Muscle of arm (tissue), 12 donors: ENCODE measurements around the gene EGFL7. TPM values are rescaled to one million over a fixed set of nuclear protein-coding genes. Genes with fewer than 3 reads are reported as not detected.

Experiments used
- DNase-seq: peaks from one replicate; pipeline ENCODE4 v3.0.0-alpha.2; 2013
- polyA plus RNA-seq, 12 donors: library from polyadenylated mRNA; unstranded; fragments of 120-200 nt; gene quantifications; one replicate each; pipeline ENCODE4 v1.2.1, GENCODE V29; 2013; ENCODE audit not compliant: insufficient read length in 12 of 12

EGFL7 gene
- polyA plus RNA-seq, 12 donors: 43.2 to 71.5 (median 49.6) TPM; not detected in 1

GRCh38 chr9:136640171-136641111 is 22.3 kb upstream of the EGFL7 start:
- peak; percentile 67 for DNase-seq

GRCh38 chr9:136642439-136642921 is 20.2 kb upstream of the EGFL7 start:
- DNase-seq: no peak

GRCh38 chr9:136643596-136644342 is 18.9 kb upstream of the EGFL7 start:
- DNase-seq: no peak

GRCh38 chr9:136644343-136644592 is 18.4 kb upstream of the EGFL7 start:
- DNase-seq: no peak

- no peak for DNase-seq
These were observed 17.9 kb upstream of the EGFL7 start for GRCh38 chr9:136644593-136645351.

GRCh38 chr9:136645352-136645902 is 17.3 kb upstream of the EGFL7 start:
- DNase-seq: no peak

GRCh38 chr9:136645903-136646754 is 16.6 kb upstream of the EGFL7 start:
- no peak for DNase-seq

- no peak for DNase-seq
These were observed 15.6 kb upstream of the EGFL7 start for GRCh38 chr9:136646827-136647711.

GRCh38 chr9:136648751-136649150 is 14.0 kb upstream of the EGFL7 start:
- DNase-seq: no peak

- no peak for DNase-seq
These were observed 12.7 kb upstream of the EGFL7 start for GRCh38 chr9:136650021-136650420.

- no peak for DNase-seq
These were observed 12.1 kb upstream of the EGFL7 start for GRCh38 chr9:136650648-136651047.

GRCh38 chr9:136651860-136652259 is 10.9 kb upstream of the EGFL7 start:
- no peak for DNase-seq

GRCh38 chr9:136653323-136654079 is 9.2 kb upstream of the EGFL7 start:
- no peak for DNase-seq

GRCh38 chr9:136654820-136655535 is 7.7 kb upstream of the EGFL7 start:
- DNase-seq: no peak

- no peak for DNase-seq
These were observed 7.1 kb upstream of the EGFL7 start for GRCh38 chr9:136655536-136656182.

- no peak for DNase-seq
These were observed 6.5 kb upstream of the EGFL7 start for GRCh38 chr9:136656183-136656738.

GRCh38 chr9:136656795-136657611 is 5.7 kb upstream of the EGFL7 start:
- no peak for DNase-seq
